BJ (cell line): ENCODE measurements around the gene ARHGAP26. TPM values are rescaled to one million over a fixed set of nuclear protein-coding genes. Genes with fewer than 3 reads are reported as not detected.
"Not testable (repeated sequence)": the region's sequence is repeated elsewhere in the genome, so short reads cannot be mapped to it uniquely, and the experiment has no call there.

Experiments used
- CTCF ChIA-PET: fragments of 350-600 bp; formaldehyde crosslinking; extraction: SDS; loops from one replicate; lab custom pipeline; 2021; ENCODE audit warnings: antibody characterized with exemption, inconsistent platforms; lab: Yijun Ruan, JAX
- POLR2A ChIA-PET: fragments of 300-600 bp; sonication (Branson Sonifier 250); formaldehyde crosslinking; extraction: SDS; loops from one replicate; lab custom pipeline; 2021; ENCODE audit warnings: antibody characterized with exemption; lab: Charles Lee
- DNase-seq: peaks from one replicate; pipeline ENCODE4 v3.0.0-alpha.2; 2011; ENCODE audit warnings: low read depth
- H3K27me3 ChIP-seq: 2 replicates; pipeline ENCODE4 v1.6.0; 2011; ENCODE audit warnings: low read length; ENCODE audit not compliant: control insufficient read depth, insufficient read depth
- H3K36me3 ChIP-seq: 2 replicates; pipeline ENCODE4 v1.5.1; 2011; ENCODE audit warnings: low read length; ENCODE audit not compliant: control insufficient read depth, insufficient read depth
- H3K4me3 ChIP-seq: 2 replicates; pipeline ENCODE4 v1.5.1; 2011; ENCODE audit warnings: low read depth, mild to moderate bottlenecking, control low read depth, low read length
- polyA plus RNA-seq: library from polyadenylated mRNA; depleted of rRNA; stranded (reverse); fragments of >200 nt; gene quantifications from 2 replicates; pipeline ENCODE4 v1.2.3, GENCODE V29; 2011
- TF ChIP-seq, protein P1 (sequence below): IDR thresholded peaks from 2 replicates; pipeline ENCODE4 v1.5.1; 2011; ENCODE audit warnings: low read depth, mild to moderate bottlenecking, control low read depth, inconsistent platforms, low read length, moderate library complexity; ENCODE audit not compliant: insufficient read depth

ARHGAP26 gene
- polyA plus RNA-seq, 1 experiment: 4.8 TPM

DNA sequence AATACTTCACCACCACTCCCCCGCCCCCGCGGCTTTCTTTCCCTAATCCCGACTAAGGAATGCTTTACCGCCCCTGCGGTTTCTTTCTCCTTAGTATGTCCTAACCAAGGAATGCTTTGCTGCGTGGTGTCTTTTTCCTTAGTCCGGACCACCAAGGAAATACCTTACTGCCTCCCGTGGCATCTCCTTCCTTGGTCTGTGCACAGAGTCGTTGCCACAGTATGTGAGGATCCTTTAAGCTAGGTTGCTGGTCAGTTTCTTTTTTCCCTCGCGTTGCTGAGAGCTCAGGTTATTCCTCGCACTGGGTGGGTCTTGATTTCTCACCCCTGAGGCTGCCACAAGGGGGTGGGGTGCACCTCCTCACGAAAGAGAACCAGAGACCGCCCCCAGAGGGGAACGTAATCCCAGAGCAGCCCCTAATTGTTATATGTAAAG lies 323.9 kb downstream of the ARHGAP26 start:
- TF ChIP-seq, protein P1, sequence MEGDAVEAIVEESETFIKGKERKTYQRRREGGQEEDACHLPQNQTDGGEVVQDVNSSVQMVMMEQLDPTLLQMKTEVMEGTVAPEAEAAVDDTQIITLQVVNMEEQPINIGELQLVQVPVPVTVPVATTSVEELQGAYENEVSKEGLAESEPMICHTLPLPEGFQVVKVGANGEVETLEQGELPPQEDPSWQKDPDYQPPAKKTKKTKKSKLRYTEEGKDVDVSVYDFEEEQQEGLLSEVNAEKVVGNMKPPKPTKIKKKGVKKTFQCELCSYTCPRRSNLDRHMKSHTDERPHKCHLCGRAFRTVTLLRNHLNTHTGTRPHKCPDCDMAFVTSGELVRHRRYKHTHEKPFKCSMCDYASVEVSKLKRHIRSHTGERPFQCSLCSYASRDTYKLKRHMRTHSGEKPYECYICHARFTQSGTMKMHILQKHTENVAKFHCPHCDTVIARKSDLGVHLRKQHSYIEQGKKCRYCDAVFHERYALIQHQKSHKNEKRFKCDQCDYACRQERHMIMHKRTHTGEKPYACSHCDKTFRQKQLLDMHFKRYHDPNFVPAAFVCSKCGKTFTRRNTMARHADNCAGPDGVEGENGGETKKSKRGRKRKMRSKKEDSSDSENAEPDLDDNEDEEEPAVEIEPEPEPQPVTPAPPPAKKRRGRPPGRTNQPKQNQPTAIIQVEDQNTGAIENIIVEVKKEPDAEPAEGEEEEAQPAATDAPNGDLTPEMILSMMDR: no peak
- ChIA-PET CTCF (no interaction called here), POLR2A (no interaction called here)
- Histone ChIP-seq H3K36me3 (no peaks in the 10 kb centered on the region), H3K4me3 (no peak overlapping the region), H3K27me3 (no peaks in the 10 kb centered on the region)
- DNase-seq: no peak

DNA sequence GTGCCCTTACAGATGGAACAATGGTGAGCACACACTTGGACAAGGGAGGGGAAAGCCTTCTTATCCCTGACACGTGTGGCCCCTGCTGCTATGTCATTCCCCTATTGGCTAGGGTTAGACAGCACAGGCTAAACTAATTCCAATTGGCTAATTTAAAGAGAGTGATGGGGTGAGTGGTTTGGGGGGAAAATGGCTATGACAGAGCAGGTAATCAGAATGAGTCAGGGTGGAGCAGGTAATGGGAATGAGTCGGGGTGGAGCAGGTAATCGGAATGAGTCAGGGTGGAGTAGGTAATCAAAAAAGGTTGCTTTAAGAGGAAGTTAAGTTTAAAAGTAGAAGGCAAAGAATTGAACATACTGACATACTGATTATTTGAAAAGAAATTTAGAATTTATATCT lies 324.4 kb downstream of the ARHGAP26 start:
- CTCF ChIA-PET, DNase-seq, H3K4me3 ChIP-seq, H3K27me3 ChIP-seq, H3K36me3 ChIP-seq, POLR2A ChIA-PET: not testable (repeated sequence)

- no peak for DNase-seq
- Histone ChIP-seq H3K4me3 (no peak overlapping the region), H3K27me3 (no peaks in the 10 kb centered on the region), H3K36me3 (no peaks in the 10 kb centered on the region)
- TF ChIP-seq, protein P1: no peak
- POLR2A ChIA-PET: no interaction called here
- CTCF ChIA-PET: interaction anchor here (0.9 kb wide), 1 partner anchor 14 kb away, joined by 3 read pairs; no protein-coding TSS in a partner anchor
These were observed 330.9 kb downstream of the ARHGAP26 start for GRCh38 chr5:143101121-143101520.

DNA sequence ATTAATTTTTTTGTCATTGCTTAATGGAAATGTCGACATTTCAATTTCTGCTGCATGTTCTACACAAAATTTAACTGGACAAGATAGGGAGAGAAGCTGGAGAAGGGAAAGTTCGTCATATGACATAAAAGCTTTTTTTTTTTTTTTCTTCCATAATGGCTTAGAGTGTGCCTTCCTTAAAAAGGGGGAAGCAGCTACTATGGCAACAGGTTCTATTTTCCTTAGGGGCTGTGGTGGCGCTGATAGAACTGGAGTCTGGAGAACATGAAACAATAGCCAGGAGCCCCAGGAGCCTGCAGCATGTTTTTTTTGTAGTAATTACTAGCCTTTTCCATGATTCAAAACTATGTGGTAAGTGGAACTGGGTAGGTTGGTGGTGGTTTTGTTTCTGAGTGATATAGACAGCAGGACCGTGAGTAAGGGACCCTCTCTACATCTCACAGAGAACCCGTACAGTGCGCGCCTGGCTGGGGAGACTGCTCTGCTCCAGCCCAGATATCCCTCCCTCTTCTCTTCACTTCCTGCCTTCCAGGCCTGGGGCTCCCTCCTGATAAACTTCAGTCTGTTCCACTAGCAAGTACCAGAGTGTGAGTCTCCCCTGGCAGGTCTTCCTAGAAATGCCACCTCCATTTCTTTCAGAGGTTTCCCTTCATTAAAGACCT lies 331.7 kb downstream of the ARHGAP26 start:
- POLR2A ChIA-PET: no interaction called here
- Histone ChIP-seq H3K36me3 (no peaks in the 10 kb centered on the region), H3K4me3 (no peak overlapping the region), H3K27me3 (no peaks in the 10 kb centered on the region)
- CTCF ChIA-PET: no interaction called here
- DNase-seq: no peak
- TF ChIP-seq, protein P1: no peak

GRCh38 chr5:143102411-143102810 lies 332.2 kb downstream of the ARHGAP26 start:
- no peak for DNase-seq
- POLR2A ChIA-PET: no interaction called here

More at GRCh38 chr5:143102411-143102810, 332.2 kb downstream of the ARHGAP26 start:
- H3K36me3 ChIP-seq: no peaks in the 10 kb centered on the region
- H3K4me3 ChIP-seq: no peak overlapping the region
- CTCF ChIA-PET: no interaction called here
- TF ChIP-seq, protein P1: no peak
- no peaks in the 10 kb centered on the region for H3K27me3 ChIP-seq
